HG03159 (cell line): ENCODE measurements around the gene DBNDD2.

Experiments used
- ATAC-seq: cut with Tn5 transposase; IDR thresholded peaks from one replicate; pipeline ENCODE4 v1.9.1; 2021; ENCODE audit warnings: mild to moderate bottlenecking, moderate library complexity; ENCODE audit not compliant: unreplicated experiment

The DBNDD2 gene

GRCh38 chr20:45448270-45448669, 40.2 kb downstream of the DBNDD2 start:
- ATAC-seq = no peak

GRCh38 chr20:45449528-45449927, 41.4 kb downstream of the DBNDD2 start:
- no peak for ATAC-seq

DNA sequence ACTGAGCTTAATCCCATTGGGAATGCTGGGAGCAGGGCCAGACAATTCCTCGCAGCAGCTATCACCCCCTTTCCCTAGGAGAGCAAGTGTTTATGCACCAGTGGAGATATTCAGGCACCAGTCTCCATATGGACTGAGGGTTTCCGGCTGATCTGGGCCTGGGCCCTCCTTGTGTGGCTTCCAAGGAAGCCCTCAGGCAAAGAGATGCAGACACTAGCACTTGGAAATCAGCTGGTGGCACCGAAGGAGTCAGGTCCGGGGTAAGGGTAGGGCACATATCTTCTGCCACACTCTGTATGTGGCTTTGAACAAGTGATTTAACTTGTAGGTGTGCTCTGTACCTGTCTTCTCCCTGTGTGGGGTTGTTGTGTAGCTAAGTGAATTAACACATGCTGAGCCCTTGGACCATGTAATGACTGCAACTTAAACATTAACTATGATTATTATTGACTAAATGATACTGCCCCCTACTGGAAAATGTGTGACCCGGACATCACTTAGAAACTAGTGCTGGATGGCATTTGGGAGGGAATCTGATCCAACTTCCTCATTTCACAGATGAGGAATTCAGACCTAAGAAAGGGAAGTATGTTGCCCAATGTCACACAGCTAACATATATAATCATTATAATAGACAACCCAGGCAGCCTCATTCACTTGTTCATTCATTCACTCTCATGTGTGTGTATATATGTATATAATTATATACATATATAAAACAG, 42.2 kb downstream of the DBNDD2 start:
- ATAC-seq = no peak

DNA sequence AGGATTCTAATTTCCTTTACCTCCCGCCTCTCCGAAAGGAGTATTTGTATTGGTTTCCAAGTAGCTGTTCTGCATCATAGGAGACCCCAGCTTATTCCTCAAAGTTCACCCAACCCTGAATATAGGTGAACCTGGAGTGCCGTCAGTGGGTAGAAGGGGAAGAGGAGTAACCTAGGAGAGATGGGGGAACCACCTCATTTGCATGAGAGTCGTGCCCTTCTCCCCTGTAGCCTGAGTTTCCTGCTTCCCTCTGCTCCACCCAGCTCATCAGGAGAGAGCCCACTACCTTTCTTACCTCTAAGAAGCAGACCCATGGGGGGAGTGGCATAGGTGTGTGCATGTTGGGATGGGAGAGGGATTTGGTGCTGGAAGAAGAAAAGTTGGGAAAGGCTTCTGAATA, 44.1 kb downstream of the DBNDD2 start:
- ATAC-seq = no peak

GRCh38 chr20:45452772-45453691, 44.9 kb downstream of the DBNDD2 start:
- ATAC-seq = no peak

DNA sequence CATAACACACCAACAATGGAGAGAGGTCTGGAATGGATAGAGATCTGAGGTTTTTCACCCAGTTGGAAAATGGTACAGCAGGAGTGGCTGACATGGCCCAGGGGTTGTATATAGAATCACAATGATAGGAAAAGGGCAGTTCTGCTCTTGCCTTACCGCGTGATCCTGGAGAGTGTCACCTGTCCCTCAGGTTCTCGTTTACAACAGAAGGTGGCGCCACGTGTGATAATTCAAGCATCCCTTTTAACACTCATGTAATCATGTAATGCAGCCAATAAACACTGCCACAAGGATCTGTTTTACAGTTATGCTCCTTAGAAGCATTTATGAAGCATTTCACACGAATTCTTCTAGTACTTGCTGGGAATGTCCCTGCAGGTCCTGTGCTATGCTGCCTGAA, 48.5 kb downstream of the DBNDD2 start:
- no peak for ATAC-seq

GRCh38 chr20:45459606-45460005, 51.5 kb downstream of the DBNDD2 start:
- no peak for ATAC-seq
